Measurements from ENCODE around the gene CARD9.

GRCh38 chr9:136416427-136416826, 43.0 kb upstream of the CARD9 start:
- TF ChIP-seq POLR2A (IDR thresholded peaks at IDR 0.05; ENCODE audit: low read length) (no peak), GATA1 (IDR thresholded peaks at IDR 0.05; ENCODE audit: low read depth, low read length) (no peak)

Measured in erythroblast (primary cell).